Measurements from ENCODE around the gene SHROOM2.

SHROOM2 gene

GRCh38 chrX:9864011-9864410 lies 77.8 kb downstream of the SHROOM2 start:
- H3K27me3 ChIP-seq: no peaks in the 10 kb centered on the region

GRCh38 chrX:9865804-9866472 lies 79.7 kb downstream of the SHROOM2 start:
- H3K27me3 ChIP-seq: no peaks in the 10 kb centered on the region
- no peaks in the 10 kb centered on the region for H3K4me1 ChIP-seq
- DNase-seq: no peak
- TF ChIP-seq CTCF (IDR thresholded peaks at IDR 0.05): no peak
- intact Hi-C loops (cut with DNase I; ENCODE audit: low total_unique reads): no loop called here
- no peaks in the 10 kb centered on the region for H3K36me3 ChIP-seq
- no peak overlapping the region for H3K27ac ChIP-seq
- H3K9me3 ChIP-seq: peaks cover 0 to 10% (median 0%) of the 10 kb centered on the region in 3 donors
- H3K4me3 ChIP-seq: no peak overlapping the region

More at GRCh38 chrX:9864011-9864410, 77.8 kb downstream of the SHROOM2 start:
- TF ChIP-seq CTCF (IDR thresholded peaks at IDR 0.05): no peak
- intact Hi-C loops (cut with DNase I; ENCODE audit: low total_unique reads): no loop called here
- Histone ChIP-seq H3K4me1 (no peaks in the 10 kb centered on the region), H3K36me3 (no peaks in the 10 kb centered on the region), H3K27ac (no peak overlapping the region), H3K9me3 (peaks cover 0 to 10% (median 0%) of the 10 kb centered on the region in 3 donors), H3K4me3 (no peak overlapping the region)
- no peak for DNase-seq

DNA sequence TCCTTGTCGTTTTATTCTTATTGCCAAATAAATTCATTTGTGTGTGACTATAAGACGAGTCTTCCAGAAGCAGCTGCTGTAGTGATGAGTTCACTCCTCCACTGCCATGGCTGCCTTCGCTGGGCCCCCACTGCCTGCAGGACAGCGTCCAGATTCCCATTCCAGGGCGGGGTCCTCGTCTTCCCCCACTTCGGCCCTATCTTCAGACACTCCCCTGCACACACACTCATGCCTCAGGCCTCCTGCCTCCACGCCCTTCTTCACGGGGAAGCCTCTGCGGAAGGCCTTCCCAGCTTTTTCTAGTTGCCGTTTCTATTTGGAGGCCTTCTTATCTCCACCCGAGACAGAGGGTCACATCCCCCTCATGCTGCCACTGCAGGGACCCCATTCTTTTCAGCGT lies 80.4 kb downstream of the SHROOM2 start:
- intact Hi-C loops (cut with DNase I; ENCODE audit: low total_unique reads): no loop called here
- Histone ChIP-seq H3K36me3 (no peaks in the 10 kb centered on the region), H3K27me3 (no peaks in the 10 kb centered on the region), H3K27ac (no peak overlapping the region), H3K4me3 (no peak overlapping the region), H3K4me1 (no peaks in the 10 kb centered on the region), H3K9me3 (peaks cover 0 to 9% (median 0%) of the 10 kb centered on the region in 3 donors)
- DNase-seq: no peak
- TF ChIP-seq CTCF (IDR thresholded peaks at IDR 0.05): no peak

- Histone ChIP-seq H3K36me3 (no peaks in the 10 kb centered on the region), H3K4me1 (no peaks in the 10 kb centered on the region), H3K9me3 (peaks cover 0 to 3% (median 0%) of the 10 kb centered on the region in 3 donors), H3K27me3 (no peaks in the 10 kb centered on the region), H3K4me3 (no peak overlapping the region), H3K27ac (no peak overlapping the region)
- intact Hi-C loops (cut with DNase I; ENCODE audit: low total_unique reads): no loop called here
- TF ChIP-seq CTCF (IDR thresholded peaks at IDR 0.05): no peak
- DNase-seq: no peak
Measured at GRCh38 chrX:9867226-9867625, 81.0 kb downstream of the SHROOM2 start.

- Histone ChIP-seq H3K4me3 (no peak overlapping the region), H3K9me3 (no peaks in the 10 kb centered on the region), H3K4me1 (no peaks in the 10 kb centered on the region), H3K27ac (no peak overlapping the region), H3K27me3 (no peaks in the 10 kb centered on the region), H3K36me3 (no peaks in the 10 kb centered on the region)
- no peak for TF ChIP-seq CTCF (IDR thresholded peaks at IDR 0.05)
- no peak for DNase-seq
- intact Hi-C loops (cut with DNase I; ENCODE audit: low total_unique reads): no loop called here
Measured at GRCh38 chrX:9867753-9868152, 81.5 kb downstream of the SHROOM2 start.
